Kidney (tissue), 11 donors: ENCODE results near the gene SHLD2. TPM values are rescaled to one million over a fixed set of nuclear protein-coding genes. Genes with fewer than 3 reads are reported as not detected.
"Not testable (repeated sequence)": the region's sequence is repeated elsewhere in the genome, so short reads cannot be mapped to it uniquely, and the experiment has no call there.

Experiments used
- DNase-seq, 5 donors: peaks; one replicate each; pipeline ENCODE4 v3.0.0-alpha.2; 2013 to 2020
- FAIRE-seq: peaks from 2 replicates; lab custom pipeline; 2012; peaks lifted over from hg19 to GRCh38; lab: Jason Lieb, UNC
- H3K27ac ChIP-seq, 2 donors: one replicate each; pipeline ENCODE4 v1.7.0; 2013; ENCODE audit warnings: low read depth in 2 of 2, low read length in 2 of 2, inconsistent platforms in 1 of 2
- H3K27me3 ChIP-seq: one replicate; pipeline ENCODE4 v1.7.1; 2013; ENCODE audit warnings: low read length, inconsistent platforms; ENCODE audit not compliant: control insufficient read depth, insufficient read depth
- H3K36me3 ChIP-seq, 3 donors: one replicate each; pipeline versions ENCODE4 v1.7.0 to v1.7.1; 2013; ENCODE audit warnings: low read length in 3 of 3, control low read depth in 1 of 3, inconsistent platforms in 1 of 3; ENCODE audit not compliant: insufficient read depth in 3 of 3, control insufficient read depth in 2 of 3
- H3K4me1 ChIP-seq, 3 donors: one replicate each; pipeline versions ENCODE4 v1.7.0 to v1.7.1; 2013; ENCODE audit warnings: low read length in 3 of 3, inconsistent platforms in 1 of 3, low read depth in 1 of 3; ENCODE audit not compliant: control insufficient read depth in 2 of 3, insufficient read depth in 2 of 3
- H3K4me3 ChIP-seq, 3 donors: one replicate each; pipeline versions ENCODE4 v1.7.0 to v1.8.1; 2013; ENCODE audit warnings: low read length in 3 of 3, control low read depth in 1 of 3, inconsistent platforms in 1 of 3
- H3K9ac ChIP-seq, 3 donors: one replicate each; pipeline versions ENCODE4 v1.7.0 to v1.7.1; 2013; ENCODE audit warnings: low read length in 3 of 3, control low read depth in 1 of 3, inconsistent platforms in 1 of 3
- H3K9me3 ChIP-seq, 3 donors: one replicate each; pipeline versions ENCODE4 v1.7.0 to v1.7.1; 2013; ENCODE audit warnings: low read length in 3 of 3, control low read depth in 1 of 3, inconsistent platforms in 1 of 3; ENCODE audit not compliant: control insufficient read depth in 2 of 3, insufficient read depth in 1 of 3
- intact Hi-C: fragments of 100-400 bp; cut with DNase I; formaldehyde crosslinking; loops from one replicate; pipeline ENCODE4 v1.11.1; 2022
- polyA plus RNA-seq: library from polyadenylated mRNA; stranded (reverse); fragments of 350-450 nt; fragmentation: Illumina TruSeq; extraction: RNeasy Lipid Tissue Mini Kit (QIAGEN cat#74804); gene quantifications from one replicate; pipeline ENCODE4 v1.2.3, GENCODE V29; 2014; ENCODE audit warnings: low read depth, low replicate concordance; ENCODE audit not compliant: insufficient read depth
- total RNA-seq: library from RNA; stranded (reverse); fragmentation: NEBNext Ultra II Directional; extraction: Animal tissue kit (Norgen Biotek cat#: 25700); gene quantifications from one replicate; pipeline ENCODE4 v1.2.1, GENCODE V29; 2021
- donor health status: control.
- donor health status: control.
- donor health status: DM: yes; HTN: yes; CAD: no.
- donor health status: Normal renal cell carcinoma (clear cell type).

SHLD2 gene
- total and polyA plus RNA-seq, 2 donors from 2014 or later: 25.9 to 36.9 TPM

DNA sequence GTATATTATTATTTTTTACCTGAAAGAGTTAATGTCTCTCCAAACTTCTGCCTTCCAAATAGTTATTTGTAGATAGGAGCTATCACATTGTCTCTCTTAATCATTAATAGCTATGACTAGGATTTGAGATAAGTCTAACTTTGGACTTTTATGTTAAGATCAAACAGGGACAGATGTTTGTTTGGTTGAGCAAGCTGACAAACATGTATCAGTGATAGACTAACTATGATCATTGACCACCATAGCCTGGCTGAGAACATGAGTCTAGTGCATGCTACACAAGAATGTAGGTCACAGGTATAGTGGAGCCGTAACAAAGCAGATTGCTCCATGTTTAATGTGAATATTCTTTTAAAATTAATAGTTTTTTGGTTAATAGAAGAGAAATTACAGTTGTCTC is 76.7 kb downstream of the SHLD2 start:
- H3K27me3 ChIP-seq, H3K36me3 ChIP-seq, DNase-seq, H3K4me1 ChIP-seq, FAIRE-seq, H3K9ac ChIP-seq, H3K27ac ChIP-seq, H3K4me3 ChIP-seq, intact Hi-C loops, H3K9me3 ChIP-seq: not testable (repeated sequence)

DNA sequence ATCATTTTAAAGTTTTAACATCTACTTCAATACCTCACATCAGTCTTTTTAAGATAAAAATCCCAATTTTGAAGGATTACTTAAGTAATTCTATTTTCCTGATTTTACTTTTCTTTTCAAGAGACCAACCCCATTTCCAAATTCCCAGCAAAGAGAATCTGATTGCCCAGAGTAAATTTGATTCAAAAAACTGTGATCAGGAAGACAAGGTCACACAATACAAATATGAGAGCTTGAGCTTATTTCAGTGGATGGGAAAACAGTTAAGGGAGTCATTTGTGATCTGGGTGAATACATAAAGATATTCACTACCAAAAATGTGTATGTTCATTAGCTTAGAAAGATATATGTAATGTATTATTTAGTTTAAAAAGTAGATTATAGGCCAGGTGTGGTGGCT is 77.2 kb downstream of the SHLD2 start:
- intact Hi-C loops, H3K9ac ChIP-seq, H3K4me3 ChIP-seq, DNase-seq, H3K9me3 ChIP-seq, FAIRE-seq, H3K36me3 ChIP-seq, H3K4me1 ChIP-seq, H3K27ac ChIP-seq, H3K27me3 ChIP-seq: not testable (repeated sequence)

- H3K36me3 ChIP-seq, FAIRE-seq, H3K27me3 ChIP-seq, H3K4me3 ChIP-seq, intact Hi-C loops, H3K4me1 ChIP-seq, H3K9ac ChIP-seq, DNase-seq, H3K27ac ChIP-seq, H3K9me3 ChIP-seq: not testable (repeated sequence)
These were observed 82.6 kb downstream of the SHLD2 start for GRCh38 chr10:87177587-87177986.

GRCh38 chr10:87184421-87184820 is 89.4 kb downstream of the SHLD2 start:
- intact Hi-C loops, H3K4me1 ChIP-seq, H3K4me3 ChIP-seq, H3K36me3 ChIP-seq, H3K27me3 ChIP-seq, FAIRE-seq, H3K9ac ChIP-seq, DNase-seq, H3K27ac ChIP-seq, H3K9me3 ChIP-seq: not testable (repeated sequence)

GRCh38 chr10:87186016-87186415 is 91.0 kb downstream of the SHLD2 start:
- H3K27ac ChIP-seq, H3K9me3 ChIP-seq, intact Hi-C loops, H3K36me3 ChIP-seq, H3K4me1 ChIP-seq, FAIRE-seq, H3K4me3 ChIP-seq, DNase-seq, H3K27me3 ChIP-seq, H3K9ac ChIP-seq: not testable (repeated sequence)

GRCh38 chr10:87187573-87187972 is 92.6 kb downstream of the SHLD2 start:
- H3K4me1 ChIP-seq, H3K36me3 ChIP-seq, FAIRE-seq, H3K27me3 ChIP-seq, H3K9ac ChIP-seq, DNase-seq, intact Hi-C loops, H3K27ac ChIP-seq, H3K9me3 ChIP-seq, H3K4me3 ChIP-seq: not testable (repeated sequence)

- H3K9ac ChIP-seq, H3K4me3 ChIP-seq, DNase-seq, H3K4me1 ChIP-seq, H3K27me3 ChIP-seq, H3K27ac ChIP-seq, H3K9me3 ChIP-seq, H3K36me3 ChIP-seq, FAIRE-seq, intact Hi-C loops: not testable (repeated sequence)
These were observed 96.8 kb downstream of the SHLD2 start for GRCh38 chr10:87191841-87192240.

DNA sequence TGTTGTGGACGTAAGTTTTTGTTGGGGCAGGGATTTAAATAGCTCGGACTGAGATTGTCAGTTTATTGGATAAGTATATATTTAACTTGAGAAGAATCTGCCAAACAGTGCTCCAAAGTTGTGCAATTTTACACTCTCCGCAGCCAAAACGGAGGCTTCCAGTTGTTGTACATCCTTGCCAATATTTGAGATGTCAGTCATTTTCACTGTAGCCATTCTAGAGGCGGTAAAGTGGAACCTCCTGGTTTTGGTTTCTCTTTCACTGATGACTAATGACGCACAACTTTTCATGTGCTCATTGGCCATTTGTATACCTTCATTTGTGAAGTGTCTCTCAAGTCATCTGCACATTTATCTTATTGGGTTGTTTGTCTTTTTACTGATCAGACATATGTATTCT is 105.9 kb downstream of the SHLD2 start:
- H3K9ac ChIP-seq, intact Hi-C loops, H3K36me3 ChIP-seq, FAIRE-seq, H3K9me3 ChIP-seq, H3K27ac ChIP-seq, H3K4me1 ChIP-seq, H3K27me3 ChIP-seq: not testable (repeated sequence)
- DNase-seq: peak in 1 of 5 donors; percentile 12
- peak overlapping the region in 2 of 3 donors; percentile 29 to 37 for H3K4me3 ChIP-seq

DNA sequence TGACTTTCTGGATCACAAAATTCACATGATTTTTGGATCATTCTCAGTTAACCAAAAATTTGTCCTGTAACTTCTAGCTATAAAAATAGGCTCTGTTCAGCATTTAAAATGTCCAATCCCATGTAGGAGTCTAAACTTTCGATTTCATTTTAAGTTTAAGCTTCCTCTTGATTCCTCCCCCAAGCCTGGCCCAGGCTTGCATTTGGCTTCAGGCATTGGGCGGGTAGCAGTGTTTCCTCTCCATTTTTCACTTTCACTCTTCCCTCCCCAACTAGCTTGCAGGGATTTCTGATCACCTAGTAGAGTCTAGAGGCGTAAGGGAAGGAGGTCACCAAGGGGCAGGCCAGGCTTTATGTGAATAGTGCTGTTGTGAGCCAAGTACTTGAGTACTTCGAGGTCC is 109.8 kb downstream of the SHLD2 start:
- H3K27me3 ChIP-seq, H3K9ac ChIP-seq, FAIRE-seq, H3K36me3 ChIP-seq, H3K4me1 ChIP-seq, intact Hi-C loops, DNase-seq, H3K4me3 ChIP-seq, H3K9me3 ChIP-seq, H3K27ac ChIP-seq: not testable (repeated sequence)
